Neuron (in vitro differentiated cells): ENCODE measurements around the gene SELENON.

Experiments used
- H2AFZ ChIP-seq: one replicate; pipeline ENCODE4 v1.6.1; 2013; ENCODE audit warnings: low read depth, mild to moderate bottlenecking, inconsistent platforms, low read length, moderate library complexity
- H3K27me3 ChIP-seq: one replicate; pipeline ENCODE4 v1.6.1; 2013; ENCODE audit warnings: low read length; ENCODE audit not compliant: insufficient read depth
- H3K36me3 ChIP-seq: one replicate; pipeline ENCODE4 v1.6.1; 2013; ENCODE audit warnings: low read length; ENCODE audit not compliant: insufficient read depth
- H3K4me1 ChIP-seq: one replicate; pipeline ENCODE4 v1.6.1; 2013; ENCODE audit warnings: low read length; ENCODE audit not compliant: insufficient read depth
- H3K4me3 ChIP-seq: 2 replicates; pipeline ENCODE4 v1.5.1; 2013; ENCODE audit warnings: mild to moderate bottlenecking, low read length, moderate library complexity
- H3K9me3 ChIP-seq: one replicate; pipeline ENCODE4 v1.6.1; 2013; ENCODE audit warnings: low read length

The SELENON gene

DNA sequence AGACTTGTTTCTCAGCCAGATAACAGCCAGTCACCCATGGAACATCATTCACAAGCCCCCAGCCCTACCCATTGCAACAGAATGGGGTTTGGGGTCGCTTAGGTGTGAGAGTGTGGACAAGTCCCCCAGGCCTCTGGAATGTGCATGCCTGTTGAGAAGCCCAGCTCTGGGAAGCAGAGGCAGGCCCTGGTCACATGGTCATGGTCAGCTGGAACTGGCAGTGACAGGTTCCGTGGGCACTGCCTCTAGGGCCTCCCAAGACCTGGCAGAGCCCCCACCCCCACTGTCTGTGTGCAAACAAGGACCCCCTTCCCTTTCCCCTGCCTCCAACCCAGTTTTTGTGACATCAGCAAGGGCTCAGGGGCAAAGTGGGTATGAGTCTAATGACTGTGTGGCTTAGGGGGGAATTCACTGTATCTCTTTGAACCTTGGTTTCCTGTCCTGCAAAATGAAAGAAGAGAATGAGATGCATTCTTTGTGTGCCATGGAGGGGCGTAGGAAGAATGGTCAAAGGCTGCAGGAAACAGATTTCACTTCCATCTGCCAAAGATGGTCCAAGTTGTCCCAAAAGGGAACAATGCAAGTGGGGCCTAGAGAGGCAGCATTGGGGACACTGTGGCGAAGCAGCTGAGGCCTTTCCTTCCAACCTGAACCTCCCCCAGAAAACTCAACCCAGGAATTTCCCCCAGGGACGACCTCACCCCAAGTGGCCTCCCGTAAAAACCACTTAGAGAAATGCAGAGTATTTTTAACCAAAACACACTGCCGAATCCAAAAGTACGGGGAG is 34.7 kb upstream of the SELENON start:
- H2AFZ ChIP-seq = no peak overlapping the region
- no peak overlapping the region for H3K4me3 ChIP-seq
- H3K36me3 ChIP-seq = no peaks in the 10 kb centered on the region
- peaks cover 17% of the 10 kb centered on the region for H3K4me1 ChIP-seq
- no peaks in the 10 kb centered on the region for H3K27me3 ChIP-seq
- H3K9me3 ChIP-seq = no peaks in the 10 kb centered on the region

DNA sequence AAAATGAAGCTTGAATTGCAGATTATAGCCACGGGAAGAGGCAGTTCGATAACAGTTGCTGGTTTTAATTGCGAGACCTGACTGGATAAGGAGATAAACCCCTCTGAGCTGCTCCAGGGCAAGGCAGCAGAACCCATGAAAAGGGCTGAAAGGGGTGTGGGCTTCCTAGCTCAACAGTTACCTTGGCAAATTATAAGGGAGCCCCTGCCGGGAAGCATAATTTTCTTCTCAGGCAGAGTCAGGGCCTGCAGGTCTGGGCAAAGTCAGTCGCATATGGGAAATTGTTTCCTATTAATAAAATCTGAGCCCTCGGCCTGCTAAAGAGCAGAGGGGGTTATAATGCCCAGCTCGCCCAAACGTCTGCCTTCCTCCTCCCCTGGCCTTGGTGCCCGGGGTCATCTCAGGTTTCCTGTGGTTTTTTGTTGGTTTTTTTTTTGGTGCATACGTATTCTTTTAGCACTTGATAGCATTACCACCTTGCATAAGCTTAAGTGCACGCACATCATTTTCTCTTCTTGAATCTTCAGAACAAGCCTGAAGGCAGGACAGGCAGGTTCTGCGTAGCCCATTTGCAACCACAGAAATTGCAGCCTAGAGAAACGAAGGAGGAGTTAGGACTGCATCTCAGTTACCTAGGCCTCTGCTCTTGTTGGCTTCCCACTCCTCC is 33.9 kb upstream of the SELENON start:
- H3K27me3 ChIP-seq = no peaks in the 10 kb centered on the region
- no peaks in the 10 kb centered on the region for H3K36me3 ChIP-seq
- no peak overlapping the region for H2AFZ ChIP-seq
- H3K9me3 ChIP-seq = no peaks in the 10 kb centered on the region
- peaks cover 24% of the 10 kb centered on the region for H3K4me1 ChIP-seq
- no peak overlapping the region for H3K4me3 ChIP-seq

DNA sequence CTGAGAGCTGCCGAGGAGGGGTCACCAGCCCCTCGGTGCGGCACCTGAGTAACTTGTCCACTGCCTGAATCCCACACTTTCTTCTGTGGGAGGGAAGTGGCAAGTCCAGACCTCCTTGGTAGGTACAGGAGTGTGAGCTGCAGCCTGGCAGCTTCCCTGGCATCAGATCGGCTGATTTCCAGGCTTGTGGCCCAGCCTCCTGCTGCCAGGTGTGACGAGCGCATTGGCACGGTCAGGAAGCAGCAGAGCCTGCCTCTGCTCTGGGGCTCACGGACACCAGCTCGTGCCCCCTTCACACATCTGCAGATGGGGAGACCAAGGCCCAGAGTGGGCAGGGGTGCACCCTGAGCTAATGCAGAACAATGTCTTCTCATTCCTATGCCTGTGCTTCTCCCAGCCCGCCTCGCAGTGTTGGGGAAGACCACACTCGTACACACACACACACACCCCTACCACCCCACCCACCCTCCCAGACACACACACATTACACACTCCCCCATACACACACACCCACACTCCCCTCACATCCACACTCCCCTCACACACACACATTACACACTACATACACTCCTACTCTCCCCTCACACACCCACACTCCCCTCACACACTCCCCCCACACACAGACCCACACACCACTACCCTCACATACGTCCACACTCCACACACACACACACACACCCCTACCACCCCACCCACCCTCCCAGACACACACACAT is 33.1 kb upstream of the SELENON start:
- no peaks in the 10 kb centered on the region for H3K9me3 ChIP-seq
- peaks cover 33% of the 10 kb centered on the region for H3K4me1 ChIP-seq
- no peaks in the 10 kb centered on the region for H3K27me3 ChIP-seq
- H3K36me3 ChIP-seq = no peaks in the 10 kb centered on the region
- H3K4me3 ChIP-seq = no peak overlapping the region
- H2AFZ ChIP-seq = no peak overlapping the region

DNA sequence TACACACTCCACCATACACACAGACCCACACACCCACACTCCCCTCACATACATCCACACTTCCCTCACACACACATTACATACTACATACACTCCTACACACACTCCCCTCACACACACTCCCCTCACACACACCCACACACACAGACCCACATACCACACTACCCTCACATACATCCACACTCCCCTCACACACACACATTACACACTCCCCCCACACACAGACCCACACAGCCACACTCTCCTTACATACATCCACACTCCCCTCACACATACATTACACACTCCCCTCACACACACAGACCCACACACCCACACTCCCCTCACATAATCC is 32.6 kb upstream of the SELENON start:
- no peaks in the 10 kb centered on the region for H3K27me3 ChIP-seq
- H3K4me1 ChIP-seq = peaks cover 37% of the 10 kb centered on the region
- H3K9me3 ChIP-seq = no peaks in the 10 kb centered on the region
- no peak overlapping the region for H2AFZ ChIP-seq
- H3K4me3 ChIP-seq = no peak overlapping the region
- H3K36me3 ChIP-seq = no peaks in the 10 kb centered on the region

DNA sequence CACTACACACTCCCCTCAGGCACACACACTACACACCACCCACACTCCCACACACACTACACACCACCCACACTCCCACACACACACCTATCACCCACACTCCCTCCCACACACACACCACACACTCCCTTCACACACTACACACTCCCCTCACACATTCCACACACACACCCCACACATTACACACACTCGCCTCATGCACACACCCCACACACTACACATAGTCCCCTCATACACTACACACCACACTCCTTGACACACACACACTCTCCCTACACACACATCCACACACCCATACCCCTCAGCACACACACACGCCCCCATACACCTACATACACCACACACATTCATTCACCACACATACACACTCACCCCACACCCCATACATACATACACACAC is 31.0 kb upstream of the SELENON start:
- Histone ChIP-seq H3K27me3 (no peaks in the 10 kb centered on the region), H3K4me1 (peaks cover 37% of the 10 kb centered on the region), H2AFZ (no peak overlapping the region), H3K36me3 (no peaks in the 10 kb centered on the region), H3K9me3 (no peaks in the 10 kb centered on the region), H3K4me3 (no peak overlapping the region)

DNA sequence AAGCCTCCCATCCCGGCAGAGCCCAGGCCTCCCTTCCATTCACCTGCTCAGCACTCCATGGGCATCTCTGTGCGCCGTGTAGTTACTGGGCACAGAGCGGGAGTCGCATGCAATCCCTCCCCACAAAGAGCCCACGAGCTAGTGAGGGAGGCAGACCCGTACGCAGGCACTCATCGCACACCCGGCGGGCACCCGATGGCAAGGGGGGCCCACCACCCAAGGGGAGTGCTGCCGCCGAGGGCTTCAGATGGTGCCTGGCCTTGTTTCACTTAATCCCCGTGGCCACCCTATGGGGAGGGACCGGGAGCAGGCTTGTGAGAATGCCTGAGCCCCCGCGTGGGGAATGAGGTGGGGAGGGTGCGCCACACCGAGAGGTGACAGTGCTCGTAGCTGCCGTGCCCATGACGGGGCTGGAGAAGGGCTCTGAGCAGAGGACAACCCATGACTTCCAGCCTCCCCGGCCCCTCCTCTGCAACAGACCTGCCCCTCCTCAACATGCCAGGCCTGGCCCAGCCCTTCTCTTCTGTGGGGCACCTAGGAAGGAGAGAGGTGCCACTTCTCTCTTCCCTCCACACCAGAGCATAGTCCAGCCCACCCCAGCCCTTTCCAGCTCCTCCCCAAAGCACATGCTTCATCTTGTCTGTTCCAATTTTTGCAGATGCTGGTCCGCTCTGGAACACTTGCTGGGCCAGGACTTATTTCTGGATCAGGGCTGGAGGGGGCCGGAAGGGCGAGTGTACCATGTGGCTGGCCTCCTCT is 30.2 kb upstream of the SELENON start:
- H3K4me1 ChIP-seq = peaks cover 38% of the 10 kb centered on the region
- H3K36me3 ChIP-seq = no peaks in the 10 kb centered on the region
- no peak overlapping the region for H3K4me3 ChIP-seq
- no peaks in the 10 kb centered on the region for H3K27me3 ChIP-seq
- H2AFZ ChIP-seq = no peak overlapping the region
- no peaks in the 10 kb centered on the region for H3K9me3 ChIP-seq

DNA sequence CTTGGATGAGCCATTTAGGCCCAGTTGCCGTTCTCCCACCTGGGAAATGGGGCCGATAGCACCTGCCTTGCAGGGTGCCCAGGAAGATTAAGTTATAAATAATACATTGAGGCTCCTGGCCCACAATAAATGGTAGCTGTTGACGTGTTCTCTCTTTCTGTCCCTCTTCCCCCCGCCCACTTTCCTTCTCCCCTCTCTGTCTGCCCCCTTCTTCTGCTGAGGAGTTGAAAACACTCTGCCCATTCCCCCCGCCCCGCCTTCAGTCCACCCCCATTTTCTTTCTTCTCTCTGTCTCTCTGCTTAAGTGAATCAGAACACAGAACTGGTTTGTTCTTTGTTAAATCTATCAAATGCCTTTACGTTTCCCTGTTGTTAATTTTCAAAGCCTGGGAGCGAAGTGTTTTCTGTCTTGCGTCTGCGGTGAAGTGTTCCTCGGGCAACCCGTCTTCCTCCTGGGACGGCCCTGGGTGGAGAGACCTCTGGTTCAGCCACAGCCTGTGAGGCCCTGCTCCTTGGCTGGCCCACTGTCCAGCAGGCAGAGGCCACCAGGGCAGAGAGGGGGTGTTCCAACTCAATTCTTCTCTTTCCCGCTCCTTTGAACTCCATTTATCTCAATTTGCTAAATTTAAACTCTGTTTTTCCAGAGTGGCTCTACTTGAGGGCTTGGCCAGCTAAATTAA is 29.3 kb upstream of the SELENON start:
- peaks cover 39% of the 10 kb centered on the region for H3K4me1 ChIP-seq
- no peak overlapping the region for H3K4me3 ChIP-seq
- H3K36me3 ChIP-seq = no peaks in the 10 kb centered on the region
- H3K27me3 ChIP-seq = no peaks in the 10 kb centered on the region
- H3K9me3 ChIP-seq = no peaks in the 10 kb centered on the region
- no peak overlapping the region for H2AFZ ChIP-seq

DNA sequence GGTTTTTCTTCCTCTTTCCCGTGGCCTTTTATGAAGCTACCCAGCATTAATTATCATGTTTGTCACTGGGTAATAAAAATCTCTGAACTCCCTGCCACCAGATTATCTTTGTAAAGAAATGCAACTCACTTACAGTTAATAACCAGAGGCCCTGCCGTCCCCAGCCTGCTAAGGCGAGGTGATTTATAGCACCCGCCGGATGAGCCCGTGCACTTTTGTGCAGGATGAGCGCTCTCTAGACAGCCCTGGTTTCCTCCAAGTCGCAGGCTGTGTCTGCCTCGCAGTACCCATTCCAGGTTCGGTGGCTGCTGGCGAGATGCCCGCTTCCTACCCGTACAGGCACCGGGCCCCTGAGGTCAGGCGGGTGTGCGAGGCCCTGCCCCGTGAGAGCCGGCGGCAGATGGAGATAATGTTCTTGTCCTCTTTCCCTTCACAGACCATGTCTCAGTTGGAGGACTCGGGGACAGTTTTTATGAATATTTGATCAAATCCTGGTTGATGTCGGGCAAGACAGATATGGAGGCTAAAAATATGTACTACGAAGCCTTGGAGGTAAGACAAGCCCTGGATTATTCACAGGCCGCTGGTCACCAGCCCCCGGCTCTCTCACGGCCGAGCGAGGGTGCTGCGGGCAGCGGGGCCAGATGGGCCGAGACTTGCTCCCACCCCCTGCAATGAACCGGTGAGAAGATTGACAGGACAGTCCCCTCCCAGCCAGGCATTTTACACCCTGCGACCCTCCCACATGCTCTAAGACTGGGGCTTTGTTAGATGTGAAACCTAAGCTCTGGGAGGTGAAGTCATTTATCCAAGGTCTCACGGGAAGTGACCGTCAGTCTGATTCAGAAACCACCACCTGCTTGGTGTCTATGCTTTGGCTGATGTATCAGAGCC is 28.5 kb upstream of the SELENON start:
- H3K4me1 ChIP-seq = peaks cover 36% of the 10 kb centered on the region
- H2AFZ ChIP-seq = no peak overlapping the region
- H3K27me3 ChIP-seq = no peaks in the 10 kb centered on the region
- H3K36me3 ChIP-seq = no peaks in the 10 kb centered on the region
- no peaks in the 10 kb centered on the region for H3K9me3 ChIP-seq
- H3K4me3 ChIP-seq = no peak overlapping the region

DNA sequence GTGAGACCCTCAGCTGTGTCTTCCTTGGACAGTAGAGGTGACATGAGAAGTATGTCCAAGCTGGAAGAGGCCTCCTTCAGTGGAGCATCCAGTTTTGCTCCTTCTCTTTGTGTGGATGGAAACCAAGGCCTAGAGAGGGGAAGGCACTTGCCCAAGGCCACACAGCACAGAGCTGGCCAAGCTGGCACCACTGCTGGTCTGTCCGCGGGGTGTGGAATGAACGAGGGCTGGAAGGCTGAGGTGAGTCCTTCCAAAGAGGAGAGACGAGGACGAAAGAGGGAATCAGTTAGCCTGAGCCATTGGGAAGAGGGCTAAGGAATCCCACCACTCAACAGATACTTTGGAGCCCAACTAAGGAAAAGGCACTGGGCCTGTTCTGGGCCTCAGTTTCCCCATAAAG is 27.8 kb upstream of the SELENON start:
- Histone ChIP-seq H3K9me3 (no peaks in the 10 kb centered on the region), H3K36me3 (no peaks in the 10 kb centered on the region), H3K27me3 (no peaks in the 10 kb centered on the region), H2AFZ (no peak overlapping the region), H3K4me3 (no peak overlapping the region), H3K4me1 (peaks cover 36% of the 10 kb centered on the region)

DNA sequence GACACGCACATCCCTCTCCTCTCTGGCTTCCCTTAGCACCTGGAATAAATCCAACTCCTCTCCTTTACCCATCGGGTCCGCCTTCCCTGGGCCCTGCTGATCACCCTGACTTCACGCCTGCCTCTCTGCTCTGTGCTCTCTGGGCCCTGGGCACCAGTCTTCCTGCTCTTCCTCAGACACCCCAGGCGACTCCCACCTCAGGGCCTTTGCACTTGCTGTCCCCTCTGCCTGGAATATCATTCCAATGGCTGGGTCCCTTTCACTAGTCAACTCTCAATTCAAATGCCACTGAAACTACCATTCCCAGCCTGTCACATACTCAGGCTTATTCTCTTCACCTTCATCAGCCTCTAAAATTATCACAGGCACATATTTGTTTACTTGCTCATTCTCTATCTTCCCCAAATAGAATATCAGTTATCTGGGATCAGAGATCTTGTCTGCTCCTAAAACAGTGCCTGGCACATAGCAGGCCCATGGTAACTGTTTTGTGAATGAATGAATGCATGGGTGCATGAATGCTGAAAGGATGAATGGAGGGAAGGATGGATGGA is 27.2 kb upstream of the SELENON start:
- no peaks in the 10 kb centered on the region for H3K27me3 ChIP-seq
- peaks cover 36% of the 10 kb centered on the region for H3K4me1 ChIP-seq
- no peaks in the 10 kb centered on the region for H3K36me3 ChIP-seq
- no peak overlapping the region for H3K4me3 ChIP-seq
- no peak overlapping the region for H2AFZ ChIP-seq
- H3K9me3 ChIP-seq = no peaks in the 10 kb centered on the region

DNA sequence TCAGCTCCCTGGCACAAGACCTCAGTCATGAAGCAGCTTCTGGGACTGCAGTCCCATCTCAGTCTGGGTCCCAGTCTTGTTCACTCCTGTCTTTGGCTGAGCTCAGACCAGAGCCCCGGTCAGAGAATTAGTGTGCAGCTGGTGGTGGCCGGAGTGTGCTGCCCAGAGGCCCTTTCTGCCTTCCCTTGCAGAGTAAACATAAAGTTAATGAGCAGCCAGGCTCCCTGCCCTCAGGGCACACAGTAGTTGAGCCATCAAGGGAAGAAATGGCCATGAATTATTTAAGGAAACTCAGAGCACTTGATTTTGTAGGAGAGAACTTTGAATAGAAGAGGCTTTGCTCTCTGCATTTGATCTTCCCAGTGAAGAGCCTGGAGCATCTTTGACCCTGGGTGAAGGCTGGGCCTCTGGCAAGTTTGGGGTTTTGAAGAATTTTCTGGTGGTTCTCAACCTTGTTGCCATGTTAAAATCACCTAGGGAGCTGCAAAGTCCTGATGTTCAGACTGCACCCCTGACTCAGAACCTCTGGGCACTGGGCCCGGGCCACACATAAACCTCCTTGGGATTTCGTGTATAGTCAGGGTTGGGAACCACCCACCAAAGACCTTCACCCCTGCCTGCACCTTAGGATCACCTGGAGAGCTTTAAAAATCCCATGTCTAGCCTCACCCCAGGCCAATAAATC is 26.4 kb upstream of the SELENON start:
- Histone ChIP-seq H3K4me3 (no peak overlapping the region), H3K36me3 (no peaks in the 10 kb centered on the region), H3K9me3 (no peaks in the 10 kb centered on the region), H2AFZ (no peak overlapping the region), H3K27me3 (no peaks in the 10 kb centered on the region), H3K4me1 (peaks cover 36% of the 10 kb centered on the region)
